Stimulated activated CD8-positive, alpha-beta memory T cell treated with anti-CD3 and anti-CD28 coated beads, Interleukin-4, amount 100 ng/mL, for 1 hour (primary cell): ENCODE data around the gene TSPAN18.

Experiments
- DNase-seq, 2 donors: peaks; one replicate each; pipeline ENCODE4 v3.0.0-alpha.2; 2020; ENCODE audit warnings: low read depth in 2 of 2, low spot score in 1 of 2

Gene TSPAN18

DNA sequence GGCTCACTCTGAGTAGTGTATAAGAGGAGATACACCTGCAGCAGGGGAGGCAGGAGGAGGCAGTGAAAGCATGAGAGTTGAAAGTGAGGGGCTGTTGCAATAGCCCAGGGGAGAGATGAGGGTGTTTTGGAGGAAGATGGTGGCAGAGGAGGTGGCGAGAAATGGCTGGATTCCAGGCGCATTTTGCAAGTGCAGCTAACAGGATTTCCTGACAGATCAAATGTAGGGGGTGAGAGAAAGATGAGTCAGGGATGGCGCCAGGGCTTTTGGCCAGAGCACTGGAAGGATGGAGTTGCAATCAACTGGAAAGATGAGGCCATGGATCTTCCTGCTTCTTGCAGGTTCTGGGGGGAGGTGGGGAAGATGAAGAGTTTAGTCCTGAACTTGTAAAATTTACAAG, 16.8 kb upstream of the TSPAN18 start:
- no peak for DNase-seq

DNA sequence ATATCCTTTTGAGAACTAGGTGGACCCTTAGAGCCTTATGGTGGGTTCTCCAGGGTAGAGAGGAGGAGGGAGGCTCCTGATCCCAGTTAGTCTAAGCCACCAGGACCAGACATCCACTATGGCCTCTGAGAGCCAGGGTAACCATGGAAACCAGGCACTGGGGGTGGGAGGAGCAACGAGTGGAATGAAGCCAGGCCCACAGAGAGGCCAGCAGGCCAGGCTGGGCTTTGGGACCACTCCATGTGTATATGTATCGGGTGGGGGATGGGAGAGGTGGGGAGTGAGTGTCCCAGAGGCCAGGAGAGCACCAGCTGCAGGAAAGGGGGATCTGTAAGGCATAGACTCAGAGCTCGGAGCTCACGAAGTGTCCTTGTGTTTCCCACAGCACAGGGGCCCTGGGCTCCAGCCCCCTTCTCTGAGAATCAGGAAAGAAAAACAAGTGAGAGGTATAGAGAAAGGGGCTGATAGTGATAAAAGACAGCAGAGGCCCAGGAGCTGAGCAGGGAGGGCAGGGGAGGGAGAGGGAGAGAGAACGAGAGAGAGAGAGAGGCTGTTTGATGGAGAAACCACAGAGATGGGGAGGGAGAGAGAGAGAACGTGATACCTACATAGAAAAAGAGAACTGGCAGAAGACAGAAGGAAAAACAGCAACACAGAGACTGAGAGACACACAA, 15.5 kb upstream of the TSPAN18 start:
- no peak for DNase-seq

DNA sequence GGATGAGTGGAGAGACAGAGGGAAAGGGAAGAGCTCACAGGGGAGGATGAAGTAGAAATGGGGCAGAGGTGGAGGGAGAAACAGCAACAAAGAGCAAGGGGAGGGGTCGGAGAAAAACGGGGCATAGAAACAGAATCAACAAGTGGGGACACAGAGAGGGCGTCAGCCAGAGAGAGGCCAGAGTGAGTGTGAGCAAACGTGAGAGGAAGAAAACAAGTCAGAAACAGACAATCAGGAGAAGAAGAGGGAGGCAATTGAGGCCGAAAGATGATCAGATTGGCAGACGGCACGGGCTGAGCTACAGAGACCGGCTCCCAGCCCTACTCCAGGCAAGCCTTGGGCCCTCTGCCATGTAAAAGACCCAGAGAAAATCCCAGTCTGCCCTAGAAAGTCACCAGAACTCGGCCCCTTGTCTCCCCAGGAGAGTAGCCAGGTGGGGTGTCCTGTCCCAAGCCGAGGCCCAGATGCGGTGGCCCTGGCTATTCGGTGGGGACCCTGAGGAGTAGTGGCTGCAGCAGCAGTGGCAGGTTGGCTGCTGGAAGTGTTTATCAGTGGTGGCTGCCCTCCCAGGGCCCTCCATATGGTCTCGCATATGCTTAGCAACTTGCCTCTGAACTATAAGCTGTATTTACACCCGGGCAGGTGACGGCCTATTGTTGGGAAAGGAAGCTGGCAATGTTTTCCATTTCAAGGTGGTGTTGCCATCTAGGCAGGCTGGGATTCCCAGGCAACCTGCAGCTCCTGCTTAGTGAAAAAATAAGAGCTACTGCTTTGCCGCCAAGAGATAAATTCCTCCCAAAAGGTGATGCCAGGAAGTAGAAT, 14.8 kb upstream of the TSPAN18 start:
- no peak for DNase-seq

DNA sequence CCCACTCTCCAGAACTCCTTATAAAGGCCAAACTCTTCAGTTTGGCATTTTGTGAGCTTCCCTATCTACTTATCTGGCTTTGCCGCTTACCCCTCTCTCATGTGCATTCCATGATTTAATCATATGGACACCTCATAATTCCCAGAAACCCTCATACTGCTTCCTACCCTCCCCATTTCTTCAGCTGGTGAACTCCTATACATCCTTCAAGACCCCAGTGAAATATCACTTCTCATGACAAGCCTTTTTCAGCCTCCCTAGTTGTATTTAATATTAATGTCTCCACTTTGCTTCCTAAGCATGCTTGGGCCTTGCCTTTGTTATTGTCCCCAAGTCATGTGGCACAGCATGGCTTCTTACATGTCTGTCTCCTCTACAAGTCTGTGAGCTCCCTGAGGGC, 13.7 kb upstream of the TSPAN18 start:
- no peak for DNase-seq

DNA sequence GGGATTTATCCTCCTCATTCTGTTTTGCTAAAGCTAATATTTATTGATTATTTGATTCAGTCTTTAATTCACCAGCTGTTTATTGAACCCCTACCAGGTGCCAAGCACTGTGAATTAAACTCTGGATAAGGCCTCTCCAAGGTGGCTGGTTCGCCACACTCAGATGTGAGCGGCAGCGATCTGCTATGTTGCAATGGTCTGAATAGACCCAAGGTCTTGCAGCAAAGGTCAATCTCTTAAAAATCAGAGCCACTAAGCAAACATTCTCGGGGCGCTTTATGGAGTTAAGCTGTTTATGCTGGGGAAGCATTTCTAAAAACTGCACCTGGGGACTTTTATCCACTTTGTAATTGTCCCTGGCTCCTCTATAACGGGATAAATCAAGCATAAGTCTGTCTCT, 10.5 kb upstream of the TSPAN18 start:
- DNase-seq, result no peak

DNA sequence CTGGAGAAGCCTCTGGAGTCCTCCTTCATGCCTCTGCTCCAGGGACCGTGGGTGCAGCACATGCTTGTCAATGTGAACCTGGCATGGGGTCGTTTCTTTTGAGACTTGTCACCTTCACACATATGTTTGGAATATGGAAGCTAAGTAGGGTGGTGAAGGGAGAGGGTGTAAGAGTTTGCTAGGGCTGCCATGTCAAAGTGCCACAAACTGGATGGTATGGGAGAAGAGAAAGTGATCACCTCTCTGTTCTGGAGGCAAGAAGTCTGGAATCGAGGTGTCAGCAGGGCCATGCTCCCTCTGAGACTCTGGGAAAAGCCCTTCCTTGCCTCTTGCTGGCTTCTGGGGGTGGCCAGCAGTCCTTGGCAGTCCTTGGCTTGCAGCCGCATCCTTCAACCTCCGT, 8.7 kb upstream of the TSPAN18 start:
- no peak for DNase-seq

DNA sequence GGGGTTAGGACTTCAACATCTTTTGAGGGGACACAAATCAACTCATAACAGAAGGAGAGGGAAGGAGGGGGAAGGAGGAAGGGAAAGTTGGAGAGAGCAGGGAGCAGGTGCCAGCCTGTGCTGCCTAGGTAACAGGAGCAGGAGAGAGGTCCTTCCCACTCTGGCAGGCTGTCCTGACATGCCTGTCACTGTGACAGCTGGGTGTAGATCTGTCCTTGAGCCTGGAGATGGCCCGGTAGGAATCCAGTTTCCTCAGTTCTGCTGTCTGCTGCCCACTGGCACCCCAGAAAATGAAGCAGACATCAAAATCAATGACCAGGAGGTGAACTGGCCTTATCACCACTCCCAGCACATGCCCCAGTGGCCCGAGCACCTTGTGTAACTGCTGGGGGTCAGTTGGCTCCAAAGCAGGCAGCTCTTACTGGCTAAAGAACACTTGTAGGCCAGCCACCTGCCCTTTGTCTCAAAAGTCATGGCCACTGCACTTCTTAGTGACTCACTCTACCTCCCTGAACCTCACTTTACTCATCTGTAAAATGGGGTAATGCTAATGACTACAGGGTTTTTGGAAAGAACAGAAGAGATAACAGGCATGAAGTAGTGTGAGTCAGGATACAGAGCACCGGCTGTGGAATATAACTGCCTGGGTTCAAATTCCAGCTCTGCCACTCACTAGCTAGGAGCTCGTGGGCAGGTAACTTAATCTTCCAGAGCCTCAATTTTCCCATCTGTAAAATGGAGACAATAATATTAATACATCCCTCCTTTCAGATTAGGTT, 8.0 kb upstream of the TSPAN18 start:
- no peak for DNase-seq

DNA sequence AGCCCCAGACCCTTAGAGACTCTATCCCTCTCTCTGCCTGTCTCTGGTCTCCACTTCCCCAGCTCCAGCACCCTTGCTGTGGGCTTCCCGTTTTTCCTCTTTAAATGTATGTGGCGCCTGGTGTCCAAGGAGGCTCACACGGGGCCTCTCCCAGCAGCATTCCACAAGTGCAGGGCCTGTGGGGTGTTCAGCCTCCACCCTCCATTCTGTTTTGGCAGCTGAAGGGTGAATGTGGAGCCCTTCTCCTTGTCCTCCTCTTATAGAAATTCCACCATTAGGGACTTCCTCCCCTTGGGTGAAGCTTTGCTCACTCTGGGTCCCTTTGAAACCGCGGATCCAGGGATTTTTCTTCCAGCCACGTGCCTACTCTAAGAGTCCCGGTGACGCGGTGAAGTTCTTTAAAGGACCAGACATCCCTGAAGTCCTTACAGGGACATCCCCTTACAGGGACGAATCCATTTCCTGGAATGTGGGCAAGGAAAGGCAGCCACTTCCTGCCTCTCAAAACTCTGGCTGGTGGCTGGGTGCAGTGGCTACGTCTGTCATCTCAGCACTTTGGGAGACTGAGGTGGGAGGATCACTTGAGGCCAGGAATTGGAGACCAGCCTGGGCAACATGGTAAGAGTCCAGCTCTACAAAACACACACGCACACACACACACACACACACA, 1.6 kb upstream of the TSPAN18 start:
- DNase-seq, result no peak

DNA sequence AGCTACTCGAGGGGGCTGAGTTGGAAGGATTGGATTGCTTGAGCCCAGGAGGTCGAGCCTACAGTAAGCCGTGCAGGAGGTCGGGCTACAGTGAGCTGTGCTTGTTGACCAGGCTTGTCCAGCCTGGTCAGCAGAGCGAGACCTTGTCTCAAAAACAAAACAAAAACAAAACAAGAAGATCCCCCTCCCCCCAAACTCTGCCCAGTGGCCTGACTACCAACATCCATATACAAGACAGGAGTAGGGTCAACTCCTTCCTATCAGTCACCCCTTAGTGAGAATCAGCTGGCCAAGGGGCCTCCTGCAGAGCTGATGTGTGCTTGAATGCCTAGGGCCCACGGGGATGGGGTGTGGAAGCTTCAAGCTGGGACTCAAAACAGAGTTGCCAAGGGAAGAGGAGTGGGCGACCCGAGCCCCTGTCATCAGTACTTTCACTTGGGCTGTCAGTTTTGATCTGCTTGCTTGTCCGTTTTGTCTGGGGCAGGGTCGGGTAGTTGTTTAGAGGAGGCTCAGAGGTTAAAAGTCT, 942 bp upstream of the TSPAN18 start:
- no peak for DNase-seq

DNA sequence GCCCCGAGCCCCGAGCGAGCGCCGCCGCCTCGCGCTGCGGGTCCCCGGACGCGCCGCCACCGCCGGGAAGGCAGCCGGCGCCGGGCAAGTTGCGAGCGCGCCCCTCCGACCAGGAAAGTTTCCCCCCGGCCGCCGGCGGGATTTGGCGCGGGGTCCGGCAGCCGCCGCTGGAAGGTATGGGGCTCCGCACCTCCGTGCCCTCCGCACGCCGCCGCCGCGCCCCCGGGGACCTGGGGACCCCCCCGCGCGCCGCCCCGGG, 281 bp downstream of the TSPAN18 start:
- DNase-seq, result no peak

DNA sequence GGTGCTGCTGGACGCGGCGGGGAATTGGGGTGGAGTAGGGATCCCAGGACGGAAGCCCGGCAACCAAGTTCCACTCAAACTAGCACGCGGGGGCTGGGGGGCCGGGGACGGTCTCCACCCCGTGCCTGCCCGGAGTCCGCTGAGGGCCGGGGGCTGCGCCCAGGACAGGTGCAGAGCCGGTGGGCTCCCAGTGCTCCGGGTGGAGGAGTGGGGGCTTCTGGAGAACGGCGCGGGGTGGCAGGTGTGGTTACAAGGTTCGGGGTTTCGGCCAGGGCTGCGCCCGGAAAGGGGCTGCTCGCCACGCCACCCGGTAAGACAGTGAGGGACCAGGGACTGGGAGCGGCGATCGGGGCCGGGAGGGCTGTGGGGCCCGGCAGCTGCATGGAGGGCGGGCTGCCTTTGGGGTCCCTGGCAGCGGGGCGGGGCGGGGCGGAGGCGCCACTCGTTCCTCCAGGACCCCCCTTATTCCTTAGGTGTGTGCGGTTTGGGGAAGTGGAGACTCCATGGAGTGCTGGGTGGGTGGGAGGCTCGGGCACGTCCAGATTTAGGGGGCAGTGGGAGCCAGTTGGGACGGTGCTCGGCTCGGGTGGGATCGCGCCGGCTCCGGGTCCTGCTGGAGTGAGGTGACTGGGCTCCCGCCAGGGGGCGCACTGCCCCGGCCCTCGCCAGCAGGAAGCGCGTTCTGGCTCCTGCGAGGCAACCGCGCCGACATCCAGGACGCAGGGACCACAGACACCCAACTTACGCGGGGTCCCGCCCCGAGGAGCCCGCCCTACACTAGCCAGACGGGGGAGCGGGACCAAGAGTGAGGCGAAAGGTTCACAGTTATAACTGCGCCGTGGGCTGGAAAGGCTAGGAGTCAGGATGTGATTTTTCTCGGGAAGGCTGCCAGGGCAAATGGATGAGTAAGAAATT, 868 bp downstream of the TSPAN18 start:
- peak; percentile 34 to 65 for DNase-seq

DNA sequence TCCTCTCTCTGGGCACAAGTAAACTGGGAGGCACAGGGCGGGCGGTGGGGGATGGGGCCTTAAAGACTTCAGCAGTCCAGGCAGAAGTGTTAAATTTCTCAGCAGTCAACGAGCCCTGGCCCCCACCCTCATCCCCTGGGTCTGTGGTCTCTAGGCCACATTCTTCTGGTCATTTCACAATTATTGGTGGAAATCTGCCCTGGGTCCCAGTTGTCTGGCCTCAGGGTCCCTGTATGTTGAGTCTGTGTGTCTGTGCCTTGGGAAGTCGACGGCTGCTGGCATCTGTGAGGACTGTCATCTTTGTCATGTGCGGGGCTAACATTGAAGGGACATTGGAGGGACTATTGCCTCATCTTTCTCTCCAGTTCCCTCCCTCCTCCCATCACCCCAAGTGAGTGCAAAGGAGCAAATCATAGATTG, 1.7 kb downstream of the TSPAN18 start:
- no peak for DNase-seq

DNA sequence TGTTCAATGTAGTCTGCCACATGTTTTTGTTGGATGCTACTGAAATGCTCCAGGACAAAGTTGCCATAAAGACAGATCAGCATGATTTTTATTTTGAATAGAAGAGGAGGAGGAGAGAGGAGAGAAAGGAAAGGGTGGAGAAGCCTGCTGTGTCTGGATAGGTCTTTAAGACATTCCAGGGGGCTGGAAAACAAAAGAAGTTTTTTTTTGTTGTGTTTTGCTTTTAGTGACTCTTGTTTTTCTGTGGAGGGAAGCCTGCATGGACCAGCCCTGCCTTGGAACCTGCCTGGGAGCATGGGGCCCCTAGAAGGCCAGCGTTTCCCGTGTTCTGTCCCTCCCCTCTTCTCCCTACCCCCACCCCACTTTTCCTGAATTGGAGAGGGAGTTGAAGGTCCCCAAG, 2.3 kb downstream of the TSPAN18 start:
- no peak for DNase-seq

DNA sequence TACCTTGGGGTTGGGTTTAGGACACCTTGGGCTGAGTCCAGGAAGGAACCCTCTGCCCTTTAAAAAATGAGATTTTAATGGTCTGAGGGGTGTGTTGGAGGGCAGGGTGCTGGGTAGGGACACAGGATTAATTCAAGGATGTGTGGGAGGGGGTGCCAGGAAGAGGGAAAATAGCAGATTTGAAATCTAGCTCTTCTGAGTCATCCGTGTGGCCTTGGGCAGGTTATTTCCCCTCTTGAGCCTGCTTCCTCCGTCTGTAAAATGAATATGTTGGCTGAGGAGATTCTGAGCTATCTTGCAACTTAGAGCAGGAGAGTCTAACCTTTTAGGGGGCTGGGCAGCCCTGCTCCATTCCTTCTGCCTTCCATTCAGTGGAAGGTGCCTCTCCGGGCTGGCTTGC, 3.0 kb downstream of the TSPAN18 start:
- no peak for DNase-seq

DNA sequence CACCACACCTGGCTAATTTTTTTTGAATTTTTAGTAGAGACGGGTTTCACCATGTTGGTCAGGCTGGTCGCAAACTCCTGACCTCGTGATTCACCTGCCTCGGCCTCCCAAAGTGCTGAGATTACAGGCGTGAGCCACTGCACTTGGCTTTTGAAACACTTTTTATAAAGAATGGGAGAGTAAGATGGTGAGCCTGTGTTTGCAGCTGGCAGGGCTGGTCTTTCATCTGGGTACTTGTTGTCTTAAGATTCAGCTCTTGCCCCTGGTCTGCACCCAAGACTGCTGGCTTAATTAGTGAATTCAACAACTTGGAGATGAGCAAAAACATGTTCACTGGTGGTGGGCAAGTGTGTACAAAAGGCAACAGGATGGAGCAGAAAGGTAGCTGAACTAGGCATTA, 4.0 kb downstream of the TSPAN18 start:
- DNase-seq, result no peak

DNA sequence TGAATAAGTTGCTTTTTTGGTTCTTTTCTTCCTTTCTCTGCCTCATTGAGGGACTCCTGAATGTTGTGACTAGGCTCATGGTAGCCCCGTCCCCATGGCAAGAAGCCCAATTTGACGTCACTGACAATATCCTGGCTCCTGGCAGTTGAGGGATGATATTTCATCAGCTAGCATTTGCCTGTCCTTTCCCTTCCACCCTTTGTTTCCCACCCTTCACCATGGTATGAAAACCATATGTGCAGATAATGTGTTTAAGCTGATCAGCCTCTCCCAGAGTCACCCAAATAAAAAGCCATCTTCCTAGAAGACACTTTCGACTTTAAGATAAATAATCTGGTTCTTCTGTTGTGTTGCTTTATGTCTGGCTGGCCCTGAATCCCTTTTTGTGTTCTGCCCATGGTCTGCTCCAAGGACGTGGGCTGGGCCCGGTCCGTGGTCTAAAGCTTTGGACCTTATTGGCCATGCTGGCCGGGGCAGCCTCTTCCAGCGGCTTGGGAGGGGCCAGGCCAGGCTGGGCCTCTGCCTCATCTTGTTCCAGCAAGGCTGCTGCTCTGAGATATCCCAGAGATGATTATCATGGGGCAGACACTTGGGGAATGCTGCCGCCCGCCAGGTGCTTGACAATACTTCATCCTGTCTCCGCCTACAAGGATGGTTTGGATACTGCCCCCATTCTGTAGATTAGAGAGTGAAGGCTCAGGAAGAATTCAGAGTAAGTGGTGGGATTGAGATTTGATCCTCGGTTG, 5.1 kb downstream of the TSPAN18 start:
- no peak for DNase-seq

DNA sequence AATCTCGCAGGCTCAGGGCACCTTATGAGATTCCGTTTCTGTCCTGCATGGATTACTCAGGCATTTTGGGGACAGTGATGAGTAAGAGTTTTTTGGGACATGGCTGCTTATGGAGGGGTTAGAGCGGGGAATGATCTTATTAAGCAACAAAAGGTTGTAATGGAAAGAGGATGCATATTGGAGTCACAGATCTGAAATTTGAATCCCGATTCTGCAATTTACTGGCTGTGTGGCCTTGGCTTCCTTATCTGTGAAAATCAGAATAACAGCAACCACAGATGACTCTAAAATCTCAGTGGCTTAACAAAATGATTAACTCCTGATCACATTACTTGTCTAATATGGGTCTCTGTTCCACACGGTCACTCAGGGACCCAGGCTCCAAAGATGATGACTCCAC, 5.8 kb downstream of the TSPAN18 start:
- DNase-seq, result no peak

DNA sequence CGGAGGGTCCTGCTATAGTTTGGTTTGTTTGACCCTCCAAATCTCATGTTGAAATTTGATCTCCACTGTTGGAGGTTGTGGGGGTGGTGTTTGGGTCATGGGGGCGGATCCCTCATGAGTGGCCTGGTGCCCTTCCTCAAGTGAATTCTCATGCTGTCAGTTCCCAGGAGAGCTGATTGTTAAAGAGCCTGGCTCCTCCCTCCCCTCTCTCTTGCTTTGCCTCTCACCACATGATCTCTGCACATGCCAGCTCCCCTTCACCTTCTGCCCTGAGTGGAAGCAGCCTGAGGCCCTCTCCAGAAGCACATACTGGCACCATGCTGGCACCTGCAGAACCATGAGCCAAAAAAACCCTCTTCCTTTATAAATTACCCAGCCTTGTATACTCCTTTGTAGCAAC, 7.1 kb downstream of the TSPAN18 start:
- no peak for DNase-seq

DNA sequence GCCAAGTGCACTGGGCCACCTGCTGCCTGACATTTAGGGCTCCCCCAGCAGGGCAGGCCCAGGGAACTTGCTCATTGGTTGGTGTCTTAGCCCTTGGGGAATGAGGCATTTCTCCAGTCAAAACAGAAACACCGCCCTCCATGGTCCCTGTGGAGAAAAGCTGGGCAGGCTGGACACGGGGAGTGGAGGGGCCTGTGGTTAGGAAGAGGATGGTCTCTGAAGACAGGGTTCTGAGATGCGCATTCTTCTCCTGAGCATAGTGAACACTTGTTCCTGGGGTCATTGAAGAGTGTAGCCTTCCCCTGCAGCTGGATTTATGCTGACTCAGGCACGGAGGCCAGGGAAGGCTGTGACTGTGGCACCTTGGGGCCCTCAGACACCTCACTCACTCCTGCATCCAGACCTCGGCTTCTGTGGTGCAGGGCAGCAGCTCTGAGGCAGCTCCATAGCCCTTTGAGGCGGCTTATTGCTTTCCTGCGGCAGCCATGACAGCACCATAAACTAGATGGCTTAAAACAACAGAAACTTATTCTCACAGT, 8.2 kb downstream of the TSPAN18 start:
- no peak for DNase-seq

DNA sequence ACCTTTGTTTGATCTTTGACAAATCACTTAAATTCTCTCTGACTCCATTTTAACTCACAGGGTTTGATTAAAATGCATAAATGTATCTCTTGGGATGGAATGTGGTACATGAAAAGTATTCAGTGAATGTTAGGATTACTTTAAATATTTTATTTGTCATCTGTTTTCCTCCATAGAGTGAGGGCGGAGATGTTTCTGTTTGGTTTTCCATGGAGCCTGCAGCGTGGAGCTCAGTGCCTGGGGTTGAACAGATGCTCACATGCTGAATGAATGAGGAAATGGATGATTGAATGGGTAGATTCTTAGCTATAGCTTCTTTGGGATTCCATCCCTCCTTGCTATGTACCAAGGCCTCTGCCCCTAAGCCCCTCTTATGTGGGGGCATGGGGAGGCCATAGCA, 10.0 kb downstream of the TSPAN18 start:
- DNase-seq, result no peak
